Coronary artery (tissue), 2 donors: ENCODE results near the gene SLC19A1.

Experiments used
- DNase-seq: peaks from one replicate; pipeline ENCODE4 v3.0.0-alpha.2; 2017; ENCODE audit warnings: low spot score
- H3K27ac ChIP-seq, 2 donors: fragments of 200-600 bp; sonication (generic); one replicate each; pipeline ENCODE4 v1.5.1; 2016 to 2019
- H3K4me3 ChIP-seq: fragments of 200-600 bp; sonication (generic); 2 replicates; pipeline ENCODE4 v1.5.1; 2016; ENCODE audit warnings: mild to moderate bottlenecking, moderate library complexity
- TF ChIP-seq, protein P1 (sequence below): fragments of 200-600 bp; sonication (generic); IDR thresholded peaks from one replicate; pipeline ENCODE4 v1.5.1; 2019; ENCODE audit warnings: antibody characterized with exemption

SLC19A1 gene

GRCh38 chr21:45469273-45470086 is 72.8 kb downstream of the SLC19A1 start:
- peak overlapping the region; percentile 81 to 82 for H3K27ac ChIP-seq
- TF ChIP-seq, protein P1, sequence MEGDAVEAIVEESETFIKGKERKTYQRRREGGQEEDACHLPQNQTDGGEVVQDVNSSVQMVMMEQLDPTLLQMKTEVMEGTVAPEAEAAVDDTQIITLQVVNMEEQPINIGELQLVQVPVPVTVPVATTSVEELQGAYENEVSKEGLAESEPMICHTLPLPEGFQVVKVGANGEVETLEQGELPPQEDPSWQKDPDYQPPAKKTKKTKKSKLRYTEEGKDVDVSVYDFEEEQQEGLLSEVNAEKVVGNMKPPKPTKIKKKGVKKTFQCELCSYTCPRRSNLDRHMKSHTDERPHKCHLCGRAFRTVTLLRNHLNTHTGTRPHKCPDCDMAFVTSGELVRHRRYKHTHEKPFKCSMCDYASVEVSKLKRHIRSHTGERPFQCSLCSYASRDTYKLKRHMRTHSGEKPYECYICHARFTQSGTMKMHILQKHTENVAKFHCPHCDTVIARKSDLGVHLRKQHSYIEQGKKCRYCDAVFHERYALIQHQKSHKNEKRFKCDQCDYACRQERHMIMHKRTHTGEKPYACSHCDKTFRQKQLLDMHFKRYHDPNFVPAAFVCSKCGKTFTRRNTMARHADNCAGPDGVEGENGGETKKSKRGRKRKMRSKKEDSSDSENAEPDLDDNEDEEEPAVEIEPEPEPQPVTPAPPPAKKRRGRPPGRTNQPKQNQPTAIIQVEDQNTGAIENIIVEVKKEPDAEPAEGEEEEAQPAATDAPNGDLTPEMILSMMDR = no peak

GRCh38 chr21:45468971-45469272 is 73.3 kb downstream of the SLC19A1 start:
- peak overlapping the region; percentile 81 to 82 for H3K27ac ChIP-seq
- no peak for DNase-seq
- no peak overlapping the region for H3K4me3 ChIP-seq
- TF ChIP-seq, protein P1 = no peak

More at GRCh38 chr21:45469273-45470086, 72.8 kb downstream of the SLC19A1 start:
- no peak overlapping the region for H3K4me3 ChIP-seq
- DNase-seq = no peak

- peak overlapping the region; percentile 81 to 82 for H3K27ac ChIP-seq
- no peak for DNase-seq
- no peak overlapping the region for H3K4me3 ChIP-seq
- TF ChIP-seq, protein P1 = no peak
These were observed 73.9 kb downstream of the SLC19A1 start for GRCh38 chr21:45468051-45468970.

- H3K27ac ChIP-seq = peak overlapping the region; percentile 53 to 82
- TF ChIP-seq, protein P1 = no peak
- DNase-seq = no peak
- no peak overlapping the region for H3K4me3 ChIP-seq
These were observed 74.9 kb downstream of the SLC19A1 start for GRCh38 chr21:45467221-45467779.

DNA sequence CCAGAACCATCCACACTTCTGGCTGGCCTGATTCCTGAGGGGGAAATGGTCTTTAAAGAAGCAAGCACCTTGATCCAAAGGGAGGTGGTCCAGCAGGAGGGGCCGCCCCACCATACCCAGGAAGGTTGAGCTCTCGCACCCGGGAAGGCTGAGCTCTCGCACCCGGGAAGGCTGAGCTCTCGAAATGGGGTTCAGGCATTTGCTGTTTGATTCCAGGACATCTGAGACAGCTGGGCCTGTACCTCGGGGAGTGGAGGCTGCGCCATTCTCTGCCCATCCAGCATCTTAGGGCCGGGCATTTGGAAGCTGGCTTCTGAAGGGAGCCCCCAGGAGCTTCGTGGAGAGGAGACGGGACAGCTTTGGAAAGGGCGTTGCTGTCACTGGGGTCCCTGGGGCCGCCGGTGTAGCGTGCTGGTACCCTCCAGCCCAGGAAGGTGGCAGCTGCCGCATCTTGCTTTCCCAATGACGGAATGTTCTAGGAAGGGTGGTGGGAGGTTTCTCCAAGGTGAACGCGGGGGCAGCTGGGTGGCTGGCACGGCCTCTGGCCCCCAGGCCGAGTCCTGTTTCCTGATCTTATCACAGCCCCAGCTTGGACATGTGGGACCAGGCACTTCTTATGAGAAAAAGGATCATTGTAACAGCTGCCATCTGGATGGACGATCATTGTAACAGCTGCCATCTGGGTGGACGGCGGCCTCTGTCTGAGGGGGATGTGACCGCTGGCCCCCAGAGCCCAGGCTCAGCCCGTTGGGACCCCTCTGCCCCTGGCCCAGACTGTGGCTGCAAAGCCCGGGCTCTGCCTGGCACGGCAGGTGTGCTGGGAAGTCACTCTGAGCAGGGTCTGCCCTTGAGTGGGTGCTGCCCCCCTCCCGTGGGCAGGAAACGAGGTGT is 75.7 kb downstream of the SLC19A1 start:
- TF ChIP-seq, protein P1 = no peak
- H3K27ac ChIP-seq = peak overlapping the region; percentile 53 to 82
- H3K4me3 ChIP-seq = no peak overlapping the region
- DNase-seq = no peak

- TF ChIP-seq, protein P1 = no peak
- no peak for DNase-seq
- no peak overlapping the region for H3K4me3 ChIP-seq
- peak overlapping the region; percentile 53 to 82 for H3K27ac ChIP-seq
These were observed 76.5 kb downstream of the SLC19A1 start for GRCh38 chr21:45465611-45466329.
